CD4-positive, alpha-beta T cell treated with Interleukin-21 for 1 hour (primary cell): Measurements from ENCODE around the gene ONECUT3.
"Not testable (repeated sequence)": the region's sequence is repeated elsewhere in the genome, so short reads cannot be mapped to it uniquely, and the experiment has no call there.

Experiments
- DNase-seq: peaks from one replicate; pipeline ENCODE4 v3.0.0-alpha.2; 2020

Gene ONECUT3

GRCh38 chr19:1770866-1771576 lies 17.7 kb downstream of the ONECUT3 start:
- DNase-seq: no peak

GRCh38 chr19:1773184-1773583 lies 19.9 kb downstream of the ONECUT3 start:
- no peak for DNase-seq

DNA sequence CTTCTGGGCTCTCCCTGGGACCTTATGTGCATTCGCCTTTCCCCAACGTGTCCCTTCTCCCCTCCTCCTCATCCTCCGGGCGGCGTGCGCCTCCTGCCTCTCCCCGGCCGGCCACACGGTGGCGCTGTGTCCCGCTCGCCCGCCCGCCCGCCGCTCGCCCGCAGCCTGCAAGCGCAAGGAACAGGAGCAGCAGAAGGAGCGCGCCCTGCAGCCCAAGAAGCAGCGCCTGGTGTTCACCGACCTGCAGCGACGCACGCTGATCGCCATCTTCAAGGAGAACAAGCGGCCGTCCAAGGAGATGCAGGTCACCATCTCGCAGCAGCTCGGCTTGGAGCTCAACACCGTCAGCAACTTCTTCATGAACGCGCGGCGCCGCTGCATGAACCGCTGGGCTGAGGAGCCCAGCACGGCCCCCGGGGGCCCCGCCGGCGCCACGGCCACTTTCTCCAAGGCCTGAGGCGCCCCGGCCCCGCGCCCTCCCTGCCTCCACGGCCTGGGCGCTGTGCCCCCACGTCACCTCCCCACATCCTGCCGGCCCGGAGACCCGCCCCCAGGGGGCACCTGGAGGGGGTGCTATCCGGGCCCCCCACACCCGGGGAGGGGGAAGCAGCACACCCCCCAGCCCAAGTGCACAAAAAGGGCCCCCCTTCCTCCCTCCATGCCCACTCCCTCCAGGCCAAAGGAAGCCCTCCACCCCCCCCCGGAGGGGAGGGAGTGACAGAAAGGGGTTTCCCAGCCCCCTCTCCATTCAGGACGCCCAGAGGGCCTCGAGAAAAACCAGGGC lies 21.9 kb downstream of the ONECUT3 start:
- no peak for DNase-seq

- no peak for DNase-seq
Observed at GRCh38 chr19:1775951-1776605, 22.8 kb downstream of the ONECUT3 start.

DNA sequence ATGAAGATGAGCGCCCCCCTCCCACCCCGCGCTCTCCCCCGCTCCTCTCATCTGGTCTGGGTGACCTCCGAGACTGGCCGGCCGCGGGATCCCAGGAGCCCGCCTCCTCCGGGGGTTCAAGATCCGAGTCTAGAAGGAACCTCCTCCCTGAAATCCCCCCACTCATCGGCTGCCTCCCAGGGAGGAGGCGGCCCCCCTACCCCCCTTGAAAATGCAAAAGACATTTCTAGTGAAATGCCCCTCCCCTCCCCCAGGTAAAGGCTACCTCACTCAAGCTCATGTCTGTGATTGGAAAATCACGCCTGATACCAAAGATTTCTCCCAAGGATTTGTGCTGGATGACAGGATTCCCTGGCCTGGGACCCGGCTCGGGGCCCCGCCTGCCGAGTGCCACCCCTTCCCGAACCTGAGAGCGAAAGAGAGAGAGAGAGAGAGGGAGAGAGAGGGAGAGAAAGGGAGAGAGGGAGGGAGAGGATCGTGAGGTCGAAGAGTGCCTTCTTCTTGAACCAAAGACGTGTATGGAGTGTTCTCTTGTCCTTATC lies 23.4 kb downstream of the ONECUT3 start:
- no peak for DNase-seq

DNA sequence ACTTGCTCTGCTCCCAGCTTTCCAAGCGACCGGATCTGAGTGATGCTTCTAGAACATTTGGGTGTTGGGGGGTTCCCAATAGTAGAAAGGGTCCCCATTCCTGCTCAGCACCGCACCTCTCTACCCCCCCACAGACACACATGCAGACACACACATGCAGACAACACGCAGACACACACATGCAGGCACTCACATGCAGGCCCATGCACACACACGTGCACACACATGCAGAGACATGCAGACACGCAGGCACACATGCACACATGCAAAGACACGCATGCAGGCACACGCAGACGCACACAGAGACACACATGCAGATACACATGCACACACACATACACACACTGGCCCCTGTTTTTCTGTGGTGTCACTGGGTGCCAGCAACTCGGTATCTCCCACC lies 23.8 kb downstream of the ONECUT3 start:
- DNase-seq: no peak

- no peak for DNase-seq
Observed at GRCh38 chr19:1779574-1779973, 26.3 kb downstream of the ONECUT3 start.

DNA sequence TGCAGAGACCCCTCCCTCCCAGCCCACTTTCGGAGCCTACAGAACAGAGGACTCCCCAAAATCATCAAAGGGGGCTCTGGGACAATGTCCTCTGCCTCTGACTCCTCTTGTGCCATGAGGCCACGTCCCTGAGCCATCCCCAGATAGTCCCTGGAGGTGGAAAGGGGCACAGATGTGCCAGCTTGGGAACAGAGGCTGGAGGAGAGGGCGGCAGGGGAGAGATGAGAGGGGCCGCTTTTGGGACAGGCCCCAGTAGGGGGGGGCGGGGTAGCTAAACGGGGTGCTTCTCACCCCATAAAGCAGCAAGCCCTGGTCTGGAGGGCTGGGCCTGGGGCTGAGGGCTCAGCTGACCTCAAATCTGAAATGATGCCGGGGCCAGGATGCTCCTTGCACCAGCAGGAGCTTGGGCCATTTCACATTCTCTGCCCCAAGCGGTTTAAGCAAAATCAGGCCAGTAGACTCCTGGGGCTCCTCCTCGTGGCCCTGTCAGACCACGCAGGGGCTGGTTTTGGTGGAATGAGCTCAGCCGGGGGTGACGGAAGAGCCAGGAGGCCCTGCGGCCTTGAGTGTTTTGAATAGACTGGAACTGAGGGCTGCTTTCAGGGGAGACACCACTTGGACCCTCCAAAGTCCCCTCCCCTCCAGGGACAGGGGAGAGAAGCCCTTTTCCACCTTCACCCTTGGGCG lies 27.1 kb downstream of the ONECUT3 start:
- DNase-seq: no peak

DNA sequence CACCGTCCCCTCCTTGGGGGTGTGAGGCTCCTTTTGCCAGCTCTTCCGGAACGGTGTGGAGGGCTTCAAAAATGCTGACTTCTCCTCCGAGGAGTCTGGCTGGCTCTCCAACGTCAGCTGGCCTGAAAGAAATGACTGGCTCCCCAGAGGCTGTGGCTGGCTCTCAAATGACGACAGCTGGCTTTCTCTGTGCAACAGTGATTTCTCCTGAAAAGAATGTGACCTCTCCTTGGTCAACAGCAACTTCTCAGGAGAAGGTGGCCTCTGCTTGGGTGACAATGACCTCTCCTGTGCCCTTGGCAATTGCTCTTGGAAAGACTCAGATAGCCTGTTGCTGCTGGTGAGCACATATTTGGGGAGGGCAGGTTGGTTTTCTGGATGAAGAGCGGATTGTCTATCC lies 29.2 kb downstream of the ONECUT3 start:
- no peak for DNase-seq

DNA sequence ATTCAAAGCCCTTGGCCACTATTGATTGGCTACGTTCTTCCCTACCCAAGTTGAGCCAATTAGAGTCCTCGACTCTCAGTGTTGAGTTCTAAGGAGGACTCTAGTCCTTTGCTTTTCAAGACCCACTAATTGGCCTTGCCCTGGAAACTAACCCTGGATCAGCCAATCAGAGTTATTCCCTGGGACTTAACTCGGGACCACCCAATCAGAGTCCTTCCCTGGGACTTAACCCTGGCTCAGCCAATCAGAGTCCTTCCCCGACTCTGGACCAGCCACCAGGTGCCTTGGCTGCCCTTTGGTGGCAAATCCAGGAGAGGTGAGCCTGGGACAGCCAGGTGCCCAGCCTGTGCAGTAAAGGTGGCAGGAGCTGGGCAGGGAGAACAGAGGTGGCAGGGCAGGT lies 30.0 kb downstream of the ONECUT3 start:
- no peak for DNase-seq

DNA sequence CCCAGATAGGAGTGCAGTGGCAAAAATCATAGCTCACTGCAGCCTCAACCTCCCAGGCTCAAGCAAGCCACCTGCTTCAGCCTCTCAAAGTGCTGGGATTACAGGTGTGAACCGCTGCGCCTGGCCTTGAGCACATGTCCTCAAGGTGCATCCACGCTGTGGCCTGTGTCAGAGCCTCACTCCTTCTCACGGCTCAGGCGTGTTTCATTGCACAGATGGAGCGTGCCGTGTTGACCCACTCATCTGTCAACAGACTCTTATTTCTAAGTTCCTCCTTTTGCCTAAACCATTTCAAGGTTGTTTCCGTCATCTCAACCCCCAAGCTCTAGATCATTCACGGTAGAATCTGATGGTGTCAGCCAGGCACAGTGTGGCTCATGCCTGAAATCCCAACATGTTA lies 30.6 kb downstream of the ONECUT3 start:
- DNase-seq: no peak

- DNase-seq: no peak
Observed at GRCh38 chr19:1785310-1785709, 32.0 kb downstream of the ONECUT3 start.

- DNase-seq: no peak
Observed at GRCh38 chr19:1786668-1787067, 33.4 kb downstream of the ONECUT3 start.

DNA sequence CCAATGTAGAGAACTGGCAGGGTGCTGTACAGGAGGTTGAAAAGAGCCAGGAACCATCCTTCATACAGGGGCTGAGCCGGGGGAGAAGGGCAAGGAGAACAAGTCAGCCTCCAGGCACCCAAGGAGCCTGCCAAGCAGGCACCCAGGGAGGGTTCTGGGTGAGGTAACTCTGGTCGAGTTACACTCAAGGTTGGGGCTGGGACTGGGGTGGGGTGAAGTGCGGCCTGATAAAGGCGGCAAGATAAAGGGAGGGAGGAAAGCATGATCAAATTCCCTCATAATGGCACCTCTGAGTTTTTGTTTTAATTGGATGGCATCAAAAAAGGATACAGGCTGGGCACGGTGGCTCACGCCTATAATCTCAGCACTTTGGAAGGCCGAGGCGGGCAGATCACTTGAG lies 33.8 kb downstream of the ONECUT3 start:
- DNase-seq: no peak

GRCh38 chr19:1789261-1790041 lies 36.1 kb downstream of the ONECUT3 start:
- no peak for DNase-seq

DNA sequence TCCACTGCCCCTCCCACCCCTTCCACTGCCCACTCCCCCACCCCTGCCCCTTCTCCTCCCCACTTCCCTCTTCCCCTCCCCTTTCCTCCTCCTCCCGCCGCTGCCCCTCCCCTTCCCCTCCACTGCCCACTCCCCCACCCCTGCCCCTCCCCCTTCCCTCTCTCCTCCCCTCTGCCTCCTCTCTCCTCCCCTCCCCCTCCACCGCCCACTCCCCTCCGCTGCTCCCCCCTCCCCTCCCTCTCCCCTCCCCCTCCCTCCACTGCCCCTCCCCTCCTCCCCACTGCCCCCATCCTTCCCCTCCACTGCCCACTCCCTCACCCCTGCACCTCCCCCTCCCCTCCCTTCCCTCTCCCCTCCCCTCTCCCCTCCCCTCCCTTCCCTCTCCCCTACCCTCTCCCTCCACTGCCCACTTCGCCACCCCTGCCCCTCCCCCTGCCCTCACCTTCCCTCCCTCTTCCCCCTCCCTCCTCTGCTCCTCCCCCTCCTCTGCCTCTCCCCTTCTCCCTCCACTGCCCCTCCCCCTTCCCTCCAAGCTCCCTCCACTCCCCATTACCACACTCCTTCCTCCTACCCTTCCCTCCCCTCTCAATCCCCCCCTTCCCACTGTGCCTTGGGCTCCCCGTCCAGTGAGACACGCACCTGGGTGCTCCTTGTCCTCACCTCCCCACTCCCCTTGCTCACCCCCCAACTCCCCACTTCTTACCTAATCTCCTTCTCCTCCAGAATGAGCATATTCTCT lies 36.9 kb downstream of the ONECUT3 start:
- DNase-seq: no peak

DNA sequence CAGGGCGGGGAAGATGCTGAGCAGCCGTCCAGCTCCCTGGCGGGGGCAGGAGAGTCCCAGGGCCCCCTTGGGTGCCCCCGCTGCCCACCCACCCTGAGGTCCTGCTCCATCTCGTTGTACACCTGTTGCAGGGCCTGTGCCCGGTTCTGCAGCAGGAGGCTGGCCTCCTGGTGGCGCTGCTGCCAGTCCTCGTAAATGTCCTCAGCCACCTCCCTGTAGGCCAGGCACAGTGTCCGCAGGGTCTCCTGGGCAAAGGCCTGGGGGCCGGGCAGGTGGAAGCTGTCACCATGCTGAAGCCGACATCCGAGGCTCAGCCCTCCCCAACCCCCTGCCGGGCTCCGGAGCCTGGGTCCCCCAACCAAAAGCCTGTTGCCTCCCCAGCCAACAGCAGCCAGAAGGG lies 38.6 kb downstream of the ONECUT3 start:
- DNase-seq: no peak

- no peak for DNase-seq
Observed at GRCh38 chr19:1794424-1795172, 41.3 kb downstream of the ONECUT3 start.

DNA sequence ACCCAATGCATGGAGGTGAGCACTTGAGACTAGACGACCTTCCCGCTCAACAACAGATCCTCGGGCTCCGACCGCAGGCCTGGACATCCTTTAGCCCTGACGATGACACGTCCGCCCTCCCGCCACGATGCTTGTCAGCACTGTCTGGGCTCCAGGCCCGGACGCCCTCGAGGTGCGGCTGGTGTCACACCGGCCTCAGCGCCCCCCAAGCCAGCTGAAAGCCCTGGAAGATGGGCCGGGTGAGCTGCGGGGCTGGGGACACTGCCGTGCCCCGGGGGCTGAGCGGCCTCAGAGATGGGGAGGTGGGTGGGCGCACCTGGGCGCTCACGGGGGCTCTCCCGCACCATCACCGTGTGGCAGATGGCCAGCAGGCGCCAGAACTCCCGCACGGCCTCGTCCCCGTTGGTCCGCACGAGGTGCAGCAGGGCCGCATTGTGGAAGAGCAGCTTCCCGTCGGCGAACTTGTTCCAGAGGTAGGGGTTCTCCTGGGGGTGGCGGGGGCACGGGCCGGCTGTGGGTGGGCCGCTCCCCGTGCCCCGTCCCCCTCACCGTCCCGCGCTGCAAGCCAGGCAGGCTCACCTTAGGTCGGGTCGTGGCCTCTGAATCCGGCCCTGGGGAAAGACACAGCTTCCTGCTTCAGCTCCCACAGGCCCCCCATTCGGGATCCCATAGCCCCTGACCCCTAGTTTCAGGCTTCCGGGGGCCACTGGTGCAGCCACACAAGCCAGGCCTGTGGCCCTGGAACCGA lies 43.3 kb downstream of the ONECUT3 start:
- no peak for DNase-seq

- DNase-seq: not testable (repeated sequence)
Observed at GRCh38 chr19:1797313-1797712, 44.0 kb downstream of the ONECUT3 start.
